IPS DF 6.9 (cell line): ENCODE data around the gene POM121C.
"Not testable (repeated sequence)": the region's sequence is repeated elsewhere in the genome, so short reads cannot be mapped to it uniquely, and the experiment has no call there.

ENCODE experiments used
- DNase-seq: peaks from one replicate; pipeline ENCODE4 v3.0.0-alpha.2; 2013; ENCODE audit warnings: low read depth, low spot score
- H3K27ac ChIP-seq: one replicate; pipeline ENCODE4 v1.5.1; 2013; ENCODE audit warnings: low read length, control low read depth
- H3K27me3 ChIP-seq: 2 replicates; pipeline ENCODE4 v1.6.1; 2013; ENCODE audit warnings: mild to moderate bottlenecking, low read length; ENCODE audit not compliant: control insufficient read depth, insufficient read depth
- H3K36me3 ChIP-seq: 2 replicates; pipeline ENCODE4 v1.6.1; 2013; ENCODE audit warnings: low read length; ENCODE audit not compliant: control insufficient read depth, insufficient read depth
- H3K4me1 ChIP-seq: 2 replicates; pipeline ENCODE4 v1.6.1; 2013; ENCODE audit warnings: low read length; ENCODE audit not compliant: control insufficient read depth, insufficient read depth
- H3K4me3 ChIP-seq: 2 replicates; pipeline ENCODE4 v1.5.1; 2013; ENCODE audit warnings: mild to moderate bottlenecking, low read length
- H3K9me3 ChIP-seq: 2 replicates; pipeline ENCODE4 v1.6.1; 2013; ENCODE audit warnings: low read length, inconsistent platforms; ENCODE audit not compliant: control insufficient read depth, insufficient read depth
- WGBS: extraction: QIAGEN DNeasy Blood & Tissue Kit; methylation state at CpG from one replicate; pipeline ENCODE4 v1.1.7; 2013; ENCODE audit warnings: mixed read lengths, missing lambda C conversion rate; ENCODE audit not compliant: insufficient read length, insufficient coverage; 5-methylcytosine and 5-hydroxymethylcytosine counted together

The POM121C gene

GRCh38 chr7:75395329-75395728 lies 90.8 kb downstream of the POM121C start, which contains the start of gene TRIM73:
Gene TRIM73, plus strand, starts transcription at chr7:75395629. Its CDS starts 3,305 bp downstream, at chr7:75398934.
- not testable (repeated sequence) for H3K4me3 ChIP-seq, H3K27me3 ChIP-seq, DNase-seq, H3K9me3 ChIP-seq, H3K4me1 ChIP-seq, H3K36me3 ChIP-seq, H3K27ac ChIP-seq
- no CpG with 5 or more reads among the region's 34 CpGs for WGBS

GRCh38 chr7:75393194-75393593 lies 92.9 kb downstream of the POM121C start:
- DNase-seq, H3K27ac ChIP-seq, H3K4me1 ChIP-seq, H3K4me3 ChIP-seq, H3K36me3 ChIP-seq, H3K9me3 ChIP-seq, H3K27me3 ChIP-seq: not testable (repeated sequence)
- WGBS, result no CpG with 5 or more reads among the region's 6 CpGs

GRCh38 chr7:75374519-75375317 lies 111.4 kb downstream of the POM121C start:
- WGBS, result no CpG with 5 or more reads among the region's 17 CpGs

GRCh38 chr7:75374144-75374518 lies 112.0 kb downstream of the POM121C start:
- H3K9me3 ChIP-seq, H3K36me3 ChIP-seq, H3K4me3 ChIP-seq, DNase-seq, H3K27me3 ChIP-seq, H3K27ac ChIP-seq, H3K4me1 ChIP-seq: not testable (repeated sequence)
- no CpG with 5 or more reads among the region's 4 CpGs for WGBS

More at GRCh38 chr7:75374519-75375317, 111.4 kb downstream of the POM121C start:
- H3K4me1 ChIP-seq, H3K9me3 ChIP-seq, H3K27ac ChIP-seq, H3K36me3 ChIP-seq, H3K27me3 ChIP-seq, H3K4me3 ChIP-seq, DNase-seq: not testable (repeated sequence)

GRCh38 chr7:75367313-75367712 lies 118.8 kb downstream of the POM121C start:
- H3K36me3 ChIP-seq, result not testable (repeated sequence)
- no CpG with 5 or more reads among the region's 9 CpGs for WGBS

More at GRCh38 chr7:75367313-75367712, 118.8 kb downstream of the POM121C start:
- not testable (repeated sequence) for DNase-seq, H3K27ac ChIP-seq, H3K4me1 ChIP-seq, H3K4me3 ChIP-seq, H3K9me3 ChIP-seq, H3K27me3 ChIP-seq
